GM19463 (cell line): ENCODE data around the gene VSTM4.

Source experiments
- ATAC-seq: cut with Tn5 transposase; IDR thresholded peaks from one replicate; pipeline ENCODE4 v1.9.1; 2021; ENCODE audit warnings: mild to moderate bottlenecking, moderate library complexity; ENCODE audit not compliant: unreplicated experiment

VSTM4 gene

DNA sequence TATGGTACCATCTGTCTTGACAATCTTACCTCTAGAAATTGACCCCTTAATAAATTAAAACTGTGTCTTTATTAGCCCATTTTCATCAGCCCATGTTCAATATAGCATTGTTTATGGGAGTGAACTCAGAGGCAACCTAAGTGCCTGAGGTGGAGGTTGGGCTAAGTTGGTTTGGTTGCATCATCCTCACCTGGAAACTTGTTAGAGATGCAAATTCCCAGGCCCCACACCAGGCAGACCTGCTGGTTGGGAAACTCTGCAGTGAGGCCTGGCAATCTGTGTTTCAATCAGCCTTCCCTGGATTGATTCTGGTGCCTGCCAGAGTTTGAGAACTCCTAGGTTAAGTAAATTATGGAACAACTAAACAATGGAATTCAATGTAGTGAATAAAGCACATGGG is 27.9 kb upstream of the VSTM4 start:
- no peak for ATAC-seq

DNA sequence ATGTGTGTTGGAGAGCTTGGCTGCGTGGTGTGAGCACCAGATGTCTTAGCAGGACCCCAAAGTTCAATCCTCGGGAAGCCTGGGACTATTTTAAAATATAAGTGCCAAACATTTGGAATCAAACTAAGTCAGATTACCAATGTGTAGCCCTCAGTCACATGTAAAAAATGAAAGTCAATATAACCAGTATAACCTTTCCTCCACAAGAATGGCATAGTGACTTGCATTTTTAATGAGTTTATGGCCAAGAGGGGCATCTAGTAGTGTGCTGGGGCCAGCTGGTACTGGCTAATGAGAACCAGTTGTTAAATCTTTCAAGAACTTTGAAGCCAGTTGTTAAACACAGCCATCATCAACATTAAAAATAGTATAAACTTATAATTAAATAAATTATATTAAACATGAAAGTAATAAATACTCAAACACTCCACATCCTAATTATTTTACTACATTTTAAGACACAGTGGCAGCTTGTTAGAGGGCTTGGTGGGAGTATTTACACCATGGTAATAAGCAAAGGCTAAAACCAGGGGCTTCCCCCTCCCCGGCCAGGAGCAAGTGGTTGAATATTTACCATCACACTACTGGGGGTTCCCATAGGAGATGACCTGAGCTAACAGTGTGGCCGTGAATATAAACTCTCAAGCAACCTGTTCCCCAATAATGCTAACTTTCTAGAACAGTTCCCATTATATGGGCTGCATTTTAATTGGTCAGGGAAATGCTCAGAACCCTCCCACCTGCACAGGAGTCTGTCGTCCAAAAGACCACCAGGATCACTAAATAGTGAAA is 26.4 kb upstream of the VSTM4 start:
- peak; percentile 81 for ATAC-seq

DNA sequence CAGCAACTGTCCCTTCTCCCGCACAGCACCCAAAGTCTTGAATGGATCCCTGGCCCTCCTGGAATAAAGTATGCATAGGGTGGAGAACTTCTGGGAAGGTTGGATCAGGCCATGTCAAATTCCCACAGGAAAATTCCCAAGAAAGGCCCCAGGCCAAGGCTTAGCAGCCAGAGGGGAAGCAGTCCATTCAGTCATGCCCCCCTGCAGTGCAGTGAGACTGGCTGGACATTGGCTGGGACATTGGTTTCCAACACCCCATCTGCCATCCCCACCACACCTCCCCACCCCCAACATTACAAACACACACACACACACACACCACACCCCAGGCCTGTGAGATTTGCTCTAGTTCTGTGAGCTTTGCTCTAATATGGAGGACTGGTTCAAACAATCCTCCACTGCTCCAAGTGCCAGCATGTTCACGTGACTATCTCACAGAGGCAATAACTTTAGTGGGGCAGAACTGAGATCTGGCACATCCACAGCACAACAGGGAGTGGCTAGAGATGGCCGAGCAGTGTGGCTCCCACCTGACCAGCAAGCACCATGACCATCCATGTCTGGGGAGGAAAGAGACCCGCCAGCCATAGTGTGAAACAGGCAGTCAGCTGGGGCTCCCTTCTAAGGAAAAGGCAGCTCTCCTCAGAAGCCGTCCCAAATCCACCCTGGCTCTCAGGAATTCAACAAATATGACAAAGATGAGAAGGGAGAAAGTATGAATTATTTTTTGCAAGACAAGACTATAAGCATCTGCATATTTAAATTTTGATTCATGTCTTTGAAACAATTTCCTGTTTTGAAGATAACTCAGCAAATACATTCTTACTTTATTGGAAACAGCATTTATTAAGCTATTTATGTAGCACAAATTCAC is 25.2 kb upstream of the VSTM4 start:
- ATAC-seq: no peak

DNA sequence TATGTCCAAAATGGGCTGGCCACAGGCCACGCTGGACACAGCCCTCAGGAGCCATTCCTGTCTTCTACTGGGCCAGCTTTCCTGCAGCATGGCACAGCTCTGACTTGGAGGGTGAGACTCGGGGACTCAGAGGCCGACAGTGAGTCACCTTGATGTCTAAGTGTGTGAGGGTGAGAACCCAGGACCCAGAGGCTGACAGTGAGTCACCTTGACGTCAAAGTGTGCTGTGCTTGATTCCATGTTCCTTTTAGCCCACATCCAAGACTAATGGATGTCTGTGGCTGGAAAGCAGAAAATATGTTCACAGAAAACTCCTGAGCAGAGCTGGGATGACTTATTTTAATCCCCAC is 24.5 kb upstream of the VSTM4 start:
- no peak for ATAC-seq

DNA sequence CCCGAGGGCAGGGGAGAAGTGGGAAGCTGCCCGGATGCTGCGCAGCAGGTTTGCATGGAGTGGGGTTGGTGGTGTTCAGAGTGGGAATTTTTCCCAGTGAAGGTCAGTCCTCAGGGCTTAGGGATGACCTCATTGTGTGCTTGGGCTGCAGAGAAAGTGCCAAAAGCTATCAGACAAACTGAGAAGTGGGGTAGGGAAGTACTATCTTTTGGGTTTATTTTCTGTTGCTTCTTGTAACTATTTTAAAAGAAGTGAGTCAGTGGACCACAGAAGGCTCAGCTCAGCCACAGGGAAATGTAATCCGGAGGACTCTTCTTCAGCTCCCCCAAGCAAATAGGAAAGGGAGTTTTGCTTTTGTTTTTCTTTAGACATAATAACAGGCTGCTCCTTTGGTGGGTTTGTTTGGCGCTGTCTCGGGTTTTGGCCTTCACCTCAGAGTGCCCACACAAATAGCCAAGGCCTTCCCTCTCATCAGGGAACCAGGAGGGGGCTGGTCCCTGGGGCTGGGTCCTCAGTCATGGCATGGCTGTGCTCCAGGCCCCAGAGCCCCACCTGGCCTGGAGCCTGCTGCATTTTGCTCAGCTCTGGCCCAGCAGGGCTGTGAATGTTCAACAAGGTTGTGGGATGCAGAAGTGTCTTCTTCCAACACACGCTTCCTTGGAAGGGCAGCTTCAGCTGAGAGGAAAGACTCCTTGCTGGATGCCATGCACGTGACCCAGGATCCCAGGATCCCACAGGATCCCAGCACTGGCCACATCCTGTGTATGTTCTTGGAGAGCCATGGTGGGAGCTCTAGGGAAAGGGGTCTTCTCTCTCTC is 23.9 kb upstream of the VSTM4 start:
- ATAC-seq: peak; percentile 30

DNA sequence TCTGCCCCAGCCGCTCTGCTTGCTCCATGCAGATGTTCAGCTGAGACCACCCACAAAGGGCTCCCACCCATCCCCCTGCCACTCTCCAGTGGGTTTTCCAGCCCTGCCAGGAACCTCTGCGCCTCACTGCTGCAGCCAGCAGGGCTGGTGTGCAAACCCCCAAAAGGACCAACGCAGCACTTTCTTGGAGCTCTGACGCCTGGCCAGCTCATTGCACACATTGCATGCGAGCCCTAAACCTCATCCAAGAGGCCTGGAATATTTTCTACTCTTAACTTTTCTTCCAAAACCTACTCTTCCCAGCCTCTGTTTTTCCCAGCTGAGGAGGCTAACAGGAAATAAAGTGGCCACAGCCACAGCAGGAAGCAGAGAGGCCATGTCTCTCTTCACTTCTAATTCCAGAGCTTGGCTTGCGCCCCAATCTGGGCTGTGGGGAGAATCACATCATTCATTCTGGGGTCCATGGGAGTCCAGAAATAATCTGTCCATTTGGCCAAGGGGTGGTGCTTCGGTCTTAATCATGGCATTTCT is 23.1 kb upstream of the VSTM4 start:
- ATAC-seq: no peak

DNA sequence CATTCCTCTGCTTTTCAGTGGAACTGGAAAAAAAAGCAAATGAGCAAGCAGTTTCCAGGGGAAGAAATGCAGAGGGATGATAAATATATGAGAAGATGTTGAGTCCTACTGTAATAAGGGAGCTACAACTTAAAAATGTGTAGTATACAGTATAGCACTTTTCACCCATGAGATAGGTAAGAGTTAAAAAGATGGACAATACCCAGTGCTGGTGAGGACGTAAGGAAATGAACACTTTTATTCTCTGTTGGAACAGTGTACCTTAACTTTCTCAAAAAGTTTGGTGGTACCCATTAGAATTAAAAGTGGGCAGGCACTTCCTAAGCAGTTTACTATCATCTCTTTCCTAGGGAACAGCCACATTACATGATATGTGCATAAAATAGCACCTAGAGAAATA is 21.2 kb upstream of the VSTM4 start:
- no peak for ATAC-seq

DNA sequence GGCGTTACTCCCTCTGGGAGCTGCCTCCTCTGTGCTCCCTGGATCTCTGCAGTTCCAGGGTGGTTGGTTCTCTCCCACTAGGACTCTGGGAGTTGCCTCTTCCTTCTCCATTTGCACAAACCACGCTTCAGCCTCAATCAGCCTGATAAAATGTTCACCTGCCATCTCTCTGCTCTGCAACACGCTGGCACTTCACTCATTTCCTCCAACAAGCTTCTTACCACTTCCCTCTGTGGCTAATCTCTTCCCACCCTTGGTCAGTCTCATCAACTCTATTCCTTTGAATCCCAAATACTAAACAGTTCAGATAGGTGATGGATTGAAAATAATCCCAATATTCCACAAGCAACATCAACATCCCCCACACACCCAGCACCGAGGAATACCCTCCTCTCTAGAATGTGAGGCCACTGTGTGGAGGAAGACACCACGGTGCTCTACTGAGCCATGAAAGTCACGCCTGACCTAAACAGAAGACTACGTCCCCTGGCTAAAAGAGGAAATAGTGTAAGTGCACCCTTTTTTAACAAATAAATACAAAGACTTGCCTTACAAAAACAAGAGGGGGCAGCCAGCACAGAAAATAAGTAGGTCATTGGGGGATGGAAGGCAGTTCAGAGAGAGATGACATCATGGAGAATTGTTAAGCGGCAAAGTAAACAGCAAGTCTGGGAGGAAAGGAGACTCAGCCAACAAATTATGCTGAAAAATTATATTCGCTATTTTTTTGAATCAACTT is 20.4 kb upstream of the VSTM4 start:
- peak; percentile 45 for ATAC-seq

DNA sequence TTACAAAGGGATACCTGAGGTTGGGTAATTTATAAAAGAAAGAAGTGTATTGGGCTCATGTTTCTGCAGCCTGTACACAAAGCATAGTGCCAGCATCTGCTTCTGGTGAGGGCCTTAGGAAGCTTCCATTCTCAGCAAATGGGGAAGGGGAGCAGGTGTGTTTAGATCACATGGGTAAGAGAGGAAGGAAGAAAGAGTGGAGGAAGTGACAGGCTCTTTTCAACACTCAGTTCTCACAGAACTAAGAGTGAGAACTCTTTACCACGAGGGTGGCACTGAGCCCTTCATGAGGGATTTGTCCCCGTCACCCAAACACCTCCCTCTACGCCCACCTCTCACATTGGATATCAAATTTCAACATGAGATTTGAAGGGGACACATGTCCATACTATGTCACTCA is 19.0 kb upstream of the VSTM4 start:
- ATAC-seq: no peak

DNA sequence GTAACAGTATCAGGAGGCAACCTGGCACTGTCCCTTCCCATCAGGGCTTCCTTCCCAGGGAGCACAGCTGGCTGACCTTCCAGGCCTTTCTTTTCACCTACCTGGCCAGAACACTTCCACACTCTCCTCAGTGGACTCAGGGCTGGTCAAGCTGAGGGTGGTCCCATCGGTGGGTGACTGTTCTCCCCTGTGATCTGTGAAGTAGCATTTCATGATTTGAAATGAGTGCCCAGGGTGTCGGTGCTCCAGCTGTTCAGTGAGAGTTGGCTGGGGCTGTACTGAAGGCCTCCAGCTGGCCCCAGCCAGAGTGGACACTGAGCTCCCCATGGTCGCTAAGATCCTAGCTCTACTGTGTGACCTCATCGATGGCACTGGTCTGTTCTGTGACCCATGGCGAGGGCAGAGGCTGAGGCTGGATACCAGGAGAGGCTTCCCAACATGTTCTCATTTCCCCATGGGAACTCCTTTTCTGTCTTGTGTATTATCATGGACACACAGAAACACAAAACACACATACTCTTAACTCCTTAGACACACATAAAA is 18.5 kb upstream of the VSTM4 start, which contains the start of gene FAM170B:
Gene FAM170B, minus strand, starts transcription at position 316 of the 543 bp plus-strand sequence. Its CDS starts 103 bp downstream, at position 213.
- no peak for ATAC-seq

DNA sequence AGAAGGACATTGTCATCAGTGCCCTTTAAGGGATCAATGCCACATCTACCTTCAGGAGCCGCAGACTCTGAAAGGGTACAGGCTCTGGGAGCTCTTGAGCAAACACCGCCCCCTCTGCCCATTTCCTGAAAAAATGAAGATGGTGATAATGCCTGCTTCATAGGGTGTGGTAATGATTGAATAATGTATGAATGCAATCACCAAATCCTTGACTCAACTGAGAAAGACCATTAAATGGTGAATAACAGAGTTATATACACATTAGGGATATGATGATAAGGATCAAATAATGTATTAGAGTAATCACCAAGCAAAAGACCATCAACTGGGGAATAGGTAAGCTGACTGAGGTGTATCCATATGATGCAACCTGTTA is 17.0 kb upstream of the VSTM4 start:
- no peak for ATAC-seq

DNA sequence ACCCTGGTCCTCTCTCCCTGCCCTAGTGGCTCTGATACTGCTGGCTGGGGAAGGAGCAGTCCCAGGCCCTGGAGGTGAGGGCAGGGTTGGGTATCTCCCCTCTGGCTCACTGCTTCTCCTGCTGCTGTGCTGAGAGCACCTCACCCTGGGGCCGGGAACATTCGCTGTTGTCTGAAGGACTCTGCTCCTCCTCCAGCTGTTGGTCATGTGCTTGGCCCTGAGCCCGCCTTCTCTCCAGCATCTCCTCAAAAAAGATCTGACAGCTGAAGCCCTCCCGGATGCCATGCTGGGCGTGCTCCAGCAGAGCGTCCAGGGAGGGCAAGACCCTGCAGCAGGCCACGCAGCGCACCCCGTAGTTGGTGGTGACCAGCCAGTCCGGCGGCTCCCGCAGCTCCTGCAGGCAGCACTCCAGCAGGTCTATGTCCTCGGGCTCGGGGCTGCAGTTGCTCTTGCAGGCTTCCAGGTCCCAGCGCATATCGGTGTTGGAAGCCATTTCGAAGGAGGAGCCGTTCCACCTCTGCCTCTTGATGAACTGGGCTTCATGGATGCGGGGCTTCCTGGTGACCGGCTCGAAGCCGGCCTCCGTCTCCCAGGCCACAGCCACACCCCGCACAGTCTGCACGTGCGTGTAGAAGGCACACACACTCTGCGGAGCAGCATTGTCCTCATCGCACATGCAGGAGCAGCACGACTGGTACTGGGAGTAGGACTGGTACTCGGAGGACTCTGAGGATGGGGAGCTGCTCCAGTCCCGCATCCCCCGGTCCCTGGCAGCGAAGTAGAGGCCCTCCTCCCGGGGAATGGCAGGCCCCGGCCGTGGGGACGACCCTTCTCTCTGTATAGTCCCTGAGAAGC is 16.4 kb upstream of the VSTM4 start:
- no peak for ATAC-seq

DNA sequence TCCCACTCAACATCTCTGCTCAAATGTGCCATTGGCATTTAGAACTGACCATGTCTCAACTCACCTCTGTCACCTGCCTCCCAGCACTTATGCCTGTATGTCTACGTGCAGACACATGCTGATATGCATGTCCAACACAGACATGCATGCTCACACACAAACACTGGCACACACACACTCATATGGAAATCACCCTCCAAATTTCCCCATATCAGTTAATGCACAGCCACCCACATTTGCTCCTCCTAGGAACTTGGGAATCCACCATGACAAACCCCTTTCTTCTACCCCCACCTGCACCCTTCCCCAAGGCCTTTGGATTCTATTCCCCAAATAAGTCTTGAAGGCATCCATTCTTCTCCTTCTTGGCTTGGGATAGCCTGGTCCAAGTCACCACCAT is 14.1 kb upstream of the VSTM4 start:
- no peak for ATAC-seq

DNA sequence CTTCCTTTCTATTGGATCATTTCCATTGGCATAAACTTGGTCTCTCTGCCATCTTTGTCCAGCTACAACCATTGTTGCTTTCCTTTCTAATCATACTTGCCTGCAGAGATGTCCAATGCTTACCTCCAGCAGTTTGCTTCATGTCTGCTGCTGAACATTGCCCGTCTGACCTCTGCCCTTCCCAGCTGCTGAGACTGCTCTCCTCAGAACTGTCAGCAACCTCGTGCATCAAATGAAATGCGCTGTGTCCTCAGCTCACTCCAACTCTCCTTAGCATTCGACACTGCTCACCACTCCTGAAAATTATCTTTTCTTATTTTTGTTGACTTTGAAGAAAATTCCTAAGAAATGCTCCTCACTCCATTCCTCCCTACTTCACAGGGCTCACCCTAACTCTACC is 13.5 kb upstream of the VSTM4 start:
- no peak for ATAC-seq

DNA sequence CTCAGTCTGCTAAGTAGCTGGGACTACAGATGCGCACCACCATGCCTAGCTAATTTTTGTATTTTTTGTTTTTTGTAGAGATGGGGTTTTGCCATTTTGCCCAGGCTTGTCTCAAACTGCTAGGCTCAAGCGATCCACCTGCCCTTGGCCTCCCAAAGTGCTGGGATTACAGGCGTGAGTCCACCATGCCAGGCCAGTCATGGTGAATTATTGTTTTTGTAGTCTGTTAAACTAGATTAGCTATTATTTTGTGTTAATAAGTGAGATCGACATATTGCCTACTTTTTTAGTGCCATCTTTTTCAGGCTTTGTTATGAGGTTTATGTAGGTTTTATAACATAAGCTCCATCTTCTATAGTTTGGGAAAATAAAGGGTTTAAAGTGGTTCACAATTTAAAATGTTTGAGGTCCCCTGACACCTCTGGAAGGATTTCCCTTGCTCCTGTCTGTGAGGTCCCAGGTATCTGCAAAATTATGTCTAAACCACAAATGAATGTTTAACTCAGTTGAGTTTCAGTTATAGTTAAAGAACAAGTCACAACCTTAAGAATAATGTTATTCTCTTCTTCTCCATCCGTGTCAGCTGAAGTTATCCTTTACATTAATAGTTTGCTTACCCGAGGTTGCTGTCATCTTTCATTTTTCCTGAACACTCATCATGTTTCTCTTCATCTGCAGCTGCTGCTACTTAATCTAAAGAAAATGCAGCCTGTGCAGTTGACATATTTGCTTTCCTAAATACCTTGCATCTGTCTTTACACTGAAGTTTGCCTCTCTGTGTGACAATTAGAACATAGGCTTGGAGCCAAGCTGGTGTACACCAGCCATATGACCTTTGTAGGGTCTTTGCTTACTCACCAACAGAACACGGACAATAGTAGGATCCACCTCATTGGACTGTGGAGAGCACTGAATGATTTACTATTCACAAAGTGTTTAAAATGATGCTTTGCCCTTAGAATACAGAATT is 8.9 kb upstream of the VSTM4 start:
- peak; percentile 77 for ATAC-seq

DNA sequence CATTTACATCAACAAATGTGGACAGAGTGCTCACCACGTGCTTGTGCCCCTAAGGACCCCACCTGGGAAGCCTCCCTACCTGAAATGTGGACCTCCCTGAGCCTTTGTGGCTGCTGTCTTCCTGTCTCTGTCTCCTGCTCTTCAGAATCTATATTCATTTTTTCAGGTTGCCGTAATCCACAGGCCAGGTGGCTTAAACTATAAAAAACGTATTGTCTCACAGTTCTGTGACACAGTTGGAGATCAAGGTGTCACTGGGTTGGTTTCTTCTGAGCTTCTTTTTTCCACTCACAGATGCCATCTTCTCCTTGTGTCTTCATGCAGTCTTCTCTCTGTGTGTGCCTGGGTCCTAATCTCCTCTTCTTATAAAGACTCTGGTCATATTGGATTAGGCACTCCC is 5.6 kb upstream of the VSTM4 start:
- ATAC-seq: no peak

DNA sequence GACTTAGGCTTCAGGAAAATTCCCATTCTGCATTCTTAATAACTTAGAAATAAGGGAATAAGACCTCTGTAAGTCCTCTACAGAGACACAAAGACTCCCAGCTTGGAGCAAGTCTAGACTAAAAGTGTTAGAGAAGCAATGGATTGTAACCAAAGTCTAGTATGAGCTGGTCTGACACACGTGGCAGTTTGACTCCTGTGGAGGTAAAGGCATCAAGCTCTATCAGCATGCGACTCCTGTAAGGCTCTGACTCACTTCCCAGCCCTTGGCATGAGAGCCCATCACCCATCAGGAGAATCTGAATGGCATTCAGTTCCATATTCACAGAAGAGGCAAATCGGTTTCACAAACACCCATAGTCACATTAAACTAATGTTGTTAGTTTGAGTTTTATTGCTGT is 4.4 kb upstream of the VSTM4 start:
- no peak for ATAC-seq

DNA sequence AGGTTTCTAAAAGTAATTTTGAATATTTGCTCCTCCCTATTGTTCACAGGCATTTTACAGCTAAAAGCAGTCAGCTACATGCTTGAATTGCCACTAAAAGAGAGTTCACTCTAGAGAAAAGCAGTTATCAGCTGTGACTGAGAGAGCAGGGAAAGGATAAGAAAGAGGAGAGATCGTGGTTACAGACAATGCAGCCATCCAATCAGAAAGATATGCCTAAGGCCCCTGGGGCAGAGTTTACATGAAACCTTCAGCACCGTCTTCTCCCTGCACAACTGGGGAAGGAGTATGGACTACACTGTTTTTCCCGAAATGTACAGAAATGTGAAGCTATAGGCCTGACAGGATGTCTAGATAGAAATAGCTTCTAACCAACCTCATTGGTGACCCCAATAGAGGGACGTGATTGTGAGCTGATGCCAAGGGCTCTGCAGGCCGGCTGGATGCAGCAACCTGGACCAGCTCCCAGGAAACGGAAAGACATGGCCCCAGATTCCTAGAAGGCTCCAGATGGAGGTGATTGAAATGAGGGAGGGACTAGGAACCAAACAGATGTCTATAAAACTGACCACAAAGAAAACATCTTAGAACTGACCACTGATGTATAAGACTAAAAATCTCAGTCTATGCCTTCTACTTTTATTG is 3.2 kb upstream of the VSTM4 start:
- no peak for ATAC-seq
